Upper lobe of left lung (tissue), 6 donors: ENCODE results near the gene PPRC1. TPM values are rescaled to one million over a fixed set of nuclear protein-coding genes. Genes with fewer than 3 reads are reported as not detected.

ENCODE experiments used
- ATAC-seq, 2 donors: fragments of 200-7000 bp; cut with Tn5 transposase; one replicate each; pipeline ENCODE4 v1.9.1; 2022; ENCODE audit warnings: mild to moderate bottlenecking in 2 of 2, moderate library complexity in 2 of 2; ENCODE audit not compliant: low FRiP score in 2 of 2
- DNase-seq, 2 donors: peaks; one replicate each; pipeline ENCODE4 v3.0.0-alpha.2; 2019 to 2020
- H3K27ac ChIP-seq, 4 donors: fragments of 200-600 bp; sonication (generic); one replicate each; pipeline ENCODE4 v1.5.1; 2016 to 2019
- H3K27me3 ChIP-seq, 4 donors: fragments of 200-600 bp; sonication (generic); one replicate each; pipeline ENCODE4 v1.5.1; 2017 to 2019
- H3K36me3 ChIP-seq, 4 donors: fragments of 200-600 bp; sonication (generic); one replicate each; pipeline ENCODE4 v1.5.1; 2016 to 2019
- H3K4me1 ChIP-seq, 4 donors: fragments of 200-600 bp; sonication (generic); one replicate each; pipeline ENCODE4 v1.5.1; 2018 to 2019
- H3K4me3 ChIP-seq, 4 donors: fragments of 200-600 bp; sonication (generic); one replicate each; pipeline ENCODE4 v1.5.1; 2017 to 2019; ENCODE audit warnings: mild to moderate bottlenecking in 2 of 4, moderate library complexity in 1 of 4
- H3K9me3 ChIP-seq, 4 donors: fragments of 200-600 bp; sonication (generic); one replicate each; pipeline ENCODE4 v1.5.1; 2018 to 2019
- CTCF ChIP-seq, 6 experiments: fragments of 450-650 bp in 4 of 6; fragments of 200-600 bp in 2 of 6; sonication (generic) in 2 of 6; IDR thresholded peaks; one replicate each; pipeline ENCODE4 v1.5.1; 2016 to 2019; ENCODE audit warnings: antibody characterized with exemption in 6 of 6
- EP300 ChIP-seq, 4 donors: sonication (generic); formaldehyde crosslinking; IDR thresholded peaks; one replicate each; pipeline ENCODE4 v1.5.1; 2017; ENCODE audit warnings: antibody characterized with exemption in 4 of 4, control low read depth in 2 of 4
- POLR2A ChIP-seq, 4 donors: fragments of 450-650 bp; IDR thresholded peaks; one replicate each; pipeline ENCODE4 v1.5.1; 2016 to 2017; ENCODE audit warnings: antibody characterized with exemption in 4 of 4, mild to moderate bottlenecking in 2 of 4
- POLR2AphosphoS5 ChIP-seq, 2 donors: sonication (generic); formaldehyde crosslinking; IDR thresholded peaks; one replicate each; pipeline ENCODE4 v1.5.1; 2017; ENCODE audit warnings: antibody characterized with exemption in 2 of 2
- WGBS, 2 donors: methylation state at CpG; one replicate each; pipeline ENCODE4 v1.1.5; 2017 to 2018; 5-methylcytosine and 5-hydroxymethylcytosine counted together
- total RNA-seq, 6 donors: library from RNA; depleted of rRNA in 4 of 6; stranded (reverse); fragments of >200 nt in 4 of 6; gene quantifications; one replicate each; pipeline versions ENCODE4 v1.1.0 to v1.2.1, GENCODE V29; 2016 to 2021
- donor health status: DM: no; HTN: no; CAD: no; lungs with moderate emphysema.
- donor health status: DM: no; HTN: yes; CAD: no; lungs with severe emphysema.

PPRC1 gene
- total RNA-seq, 6 donors from 2014 or later, result 29.3 to 57.6 (median 40.3) TPM

DNA sequence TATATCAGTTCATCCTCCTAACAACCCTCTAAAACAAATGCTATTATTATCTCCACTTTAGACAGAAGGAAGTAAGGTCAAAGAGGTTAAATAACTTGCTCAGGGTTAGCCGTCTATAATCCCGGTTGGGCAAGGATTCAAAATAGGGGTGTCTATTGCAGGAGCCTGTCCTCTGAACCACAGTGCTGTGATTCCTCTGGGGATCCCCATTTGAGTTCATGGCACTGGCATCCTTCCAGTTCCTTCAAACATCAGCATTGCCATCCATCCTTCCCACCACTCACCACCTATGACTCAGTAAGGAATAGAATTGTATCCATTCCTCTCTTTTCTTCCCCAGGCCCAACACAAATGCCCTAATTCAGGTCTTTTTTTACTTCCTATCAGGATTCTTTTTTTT lies 42.1 kb upstream of the PPRC1 start:
- ATAC-seq (no peak), DNase-seq (no peak)
- H3K27me3 ChIP-seq, result no peaks in the 10 kb centered on the region
- no peaks in the 10 kb centered on the region for H3K9me3 ChIP-seq
- TF ChIP-seq CTCF (IDR thresholded peaks at IDR 0.05) (no peak), POLR2AphosphoS5 (IDR thresholded peaks at IDR 0.05) (no peak), POLR2A (IDR thresholded peaks at IDR 0.05) (no peak), EP300 (IDR thresholded peaks at IDR 0.05) (no peak)
- H3K4me3 ChIP-seq, result no peak overlapping the region
- H3K27ac ChIP-seq, result no peak overlapping the region
- WGBS, 2 donors, result 69 to 71% methylated on average over 2 of the region's 2 CpGs
- no peaks in the 10 kb centered on the region for H3K36me3 ChIP-seq
- no peaks in the 10 kb centered on the region for H3K4me1 ChIP-seq

GRCh38 chr10:102096449-102096848 lies 36.4 kb upstream of the PPRC1 start:
- no peak for ATAC-seq
- H3K27me3 ChIP-seq, result no peaks in the 10 kb centered on the region
- no peaks in the 10 kb centered on the region for H3K4me1 ChIP-seq
- H3K4me3 ChIP-seq, result no peak overlapping the region
- H3K36me3 ChIP-seq, result no peaks in the 10 kb centered on the region
- no peak for DNase-seq
- 92 to 96% methylated on average over 7 of the region's 7 CpGs for WGBS, 2 donors
- no peak overlapping the region for H3K27ac ChIP-seq
- H3K9me3 ChIP-seq, result no peaks in the 10 kb centered on the region
- TF ChIP-seq CTCF (IDR thresholded peaks at IDR 0.05) (no peak), EP300 (IDR thresholded peaks at IDR 0.05) (no peak), POLR2A (IDR thresholded peaks at IDR 0.05) (no peak), POLR2AphosphoS5 (IDR thresholded peaks at IDR 0.05) (no peak)

DNA sequence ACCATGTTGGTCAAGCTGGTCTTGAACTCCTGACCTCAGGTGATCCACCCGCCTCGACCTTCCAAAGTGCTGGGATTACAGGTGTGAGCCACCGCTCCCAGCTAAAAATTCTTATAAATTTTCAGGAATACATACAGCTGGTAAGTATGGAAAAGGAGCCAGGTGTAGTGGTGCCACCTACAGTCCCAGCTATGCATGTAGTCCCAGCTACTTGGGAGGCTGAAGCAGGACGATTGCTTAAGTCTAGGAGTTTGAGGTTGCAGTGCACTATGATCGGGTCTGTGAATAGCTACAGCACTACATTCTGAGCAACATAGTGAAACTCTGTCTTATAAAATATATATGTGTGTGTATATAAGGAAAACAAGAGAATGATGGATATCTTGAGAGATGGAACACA lies 31.7 kb upstream of the PPRC1 start:
- ATAC-seq, result no peak
- no peak for DNase-seq
- WGBS, 2 donors, result 92 to 93% methylated on average over 4 to 5 of the region's 5 CpGs
- no peaks in the 10 kb centered on the region for H3K4me1 ChIP-seq
- TF ChIP-seq POLR2A (IDR thresholded peaks at IDR 0.05) (no peak), CTCF (IDR thresholded peaks at IDR 0.05) (no peak), EP300 (IDR thresholded peaks at IDR 0.05) (no peak), POLR2AphosphoS5 (IDR thresholded peaks at IDR 0.05) (no peak)
- no peak overlapping the region for H3K4me3 ChIP-seq
- no peaks in the 10 kb centered on the region for H3K9me3 ChIP-seq
- no peaks in the 10 kb centered on the region for H3K36me3 ChIP-seq
- H3K27ac ChIP-seq, result no peak overlapping the region
- H3K27me3 ChIP-seq, result no peaks in the 10 kb centered on the region

GRCh38 chr10:102102421-102102820 lies 30.4 kb upstream of the PPRC1 start:
- TF ChIP-seq POLR2AphosphoS5 (IDR thresholded peaks at IDR 0.05), result no peak
- Histone ChIP-seq H3K36me3 (peaks cover 0 to 9% (median 8%) of the 10 kb centered on the region in 4 donors), H3K27me3 (no peaks in the 10 kb centered on the region), H3K27ac (no peak overlapping the region), H3K4me1 (no peaks in the 10 kb centered on the region), H3K9me3 (no peaks in the 10 kb centered on the region), H3K4me3 (no peak overlapping the region)
- ATAC-seq (no peak), DNase-seq (no peak)
- 69 to 75% methylated on average over 1 of the region's 1 CpG for WGBS, 2 donors

DNA sequence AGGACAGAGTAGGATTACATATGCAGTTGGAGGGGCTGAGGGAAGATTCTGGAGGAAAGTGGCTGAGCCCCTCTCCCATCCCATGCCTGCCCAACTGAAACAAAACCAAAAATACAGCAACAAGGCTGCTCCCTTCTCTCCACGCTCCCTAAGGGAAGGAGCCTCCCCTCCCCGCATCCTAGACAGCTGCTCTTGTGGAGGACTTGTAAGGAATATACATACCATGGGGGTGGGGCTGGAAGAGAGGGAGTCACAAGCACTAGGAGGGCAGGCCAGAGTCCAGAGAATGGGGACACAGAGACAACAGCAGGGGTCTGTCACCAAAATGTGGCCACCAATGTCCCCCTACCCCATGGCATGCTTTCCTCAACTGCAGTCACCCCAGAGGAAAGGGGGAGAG lies 25.8 kb upstream of the PPRC1 start:
- H3K4me1 ChIP-seq, result no peaks in the 10 kb centered on the region
- H3K9me3 ChIP-seq, result no peaks in the 10 kb centered on the region
- WGBS, 2 donors, result 80 to 87% methylated on average over 2 of the region's 2 CpGs
- no peaks in the 10 kb centered on the region for H3K27me3 ChIP-seq
- no peak overlapping the region for H3K4me3 ChIP-seq
- no peak overlapping the region for H3K27ac ChIP-seq
- no peak for DNase-seq
- TF ChIP-seq POLR2A (IDR thresholded peaks at IDR 0.05) (no peak), CTCF (IDR thresholded peaks at IDR 0.05) (no peak), EP300 (IDR thresholded peaks at IDR 0.05) (no peak), POLR2AphosphoS5 (IDR thresholded peaks at IDR 0.05) (no peak)
- H3K36me3 ChIP-seq, result peaks cover 28 to 52% (median 48%) of the 10 kb centered on the region in 4 donors
- ATAC-seq, result no peak
